Measurements from ENCODE around the gene LCN6. TPM values are rescaled to one million over a fixed set of nuclear protein-coding genes. Genes with fewer than 3 reads are reported as not detected.
A peak's percentile ranks its signal among the peaks of the same experiment; 100 is the strongest.

Gene LCN6
- total and polyA plus RNA-seq, 2 of the 13 experiments (the other 11 are each of a cell fraction or from before 2014, with no cell fraction given), result not detected

GRCh38 chr9:136793086-136793946, 45.0 kb upstream of the LCN6 start (continued):
- TF ChIP-seq ZBTB40 (IDR thresholded peaks at IDR 0.05) (no peak), ZBTB40 (CRISPR knock-in tag; IDR thresholded peaks at IDR 0.05) (0 out of 2 replicates have a peak, but pooled peaks have one; percentile 45), HNF1B (CRISPR knock-in tag; IDR thresholded peaks at IDR 0.05) (peak; percentile 54; the same call in 1 of the 2 replicates), ATF2 (CRISPR knock-in tag; IDR thresholded peaks at IDR 0.05) (no peak)
- TF ChIP-seq, protein P1, sequence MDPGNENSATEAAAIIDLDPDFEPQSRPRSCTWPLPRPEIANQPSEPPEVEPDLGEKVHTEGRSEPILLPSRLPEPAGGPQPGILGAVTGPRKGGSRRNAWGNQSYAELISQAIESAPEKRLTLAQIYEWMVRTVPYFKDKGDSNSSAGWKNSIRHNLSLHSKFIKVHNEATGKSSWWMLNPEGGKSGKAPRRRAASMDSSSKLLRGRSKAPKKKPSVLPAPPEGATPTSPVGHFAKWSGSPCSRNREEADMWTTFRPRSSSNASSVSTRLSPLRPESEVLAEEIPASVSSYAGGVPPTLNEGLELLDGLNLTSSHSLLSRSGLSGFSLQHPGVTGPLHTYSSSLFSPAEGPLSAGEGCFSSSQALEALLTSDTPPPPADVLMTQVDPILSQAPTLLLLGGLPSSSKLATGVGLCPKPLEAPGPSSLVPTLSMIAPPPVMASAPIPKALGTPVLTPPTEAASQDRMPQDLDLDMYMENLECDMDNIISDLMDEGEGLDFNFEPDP (CRISPR knock-in tag; conservative IDR thresholded peaks at IDR 0.05), result 0 out of 2 replicates have a peak, but pooled peaks have one; percentile 46
